ENCODE data around the gene ZDHHC8. TPM values are rescaled to one million over a fixed set of nuclear protein-coding genes. Genes with fewer than 3 reads are reported as not detected.

The ZDHHC8 gene
- polyA plus RNA-seq, 1 donor (not counting 4 experiments of a cell fraction or from before 2014, with no cell fraction given): 16.0 TPM

DNA sequence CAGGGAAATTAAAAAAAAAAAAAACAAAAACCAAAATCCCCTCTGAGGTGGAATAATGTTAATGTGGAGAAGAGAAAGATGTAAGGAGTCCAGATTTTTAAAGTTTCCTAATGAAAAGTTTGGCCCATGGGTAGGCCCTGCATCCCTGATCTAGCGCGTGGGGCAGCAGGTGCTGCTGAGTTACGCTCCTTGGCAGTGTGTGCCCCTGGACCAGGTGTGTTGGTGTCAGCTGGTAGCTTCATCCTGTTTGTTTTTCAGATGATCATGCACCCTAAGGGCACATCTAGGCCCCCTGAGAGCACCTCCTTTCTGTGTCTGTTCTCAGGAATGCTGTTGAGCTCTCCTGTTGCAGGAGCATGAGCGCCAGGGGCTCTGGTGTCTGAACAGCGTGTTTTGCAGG lies 44.8 kb upstream of the ZDHHC8 start:
- Histone ChIP-seq H4K20me1 (ENCODE audit: control insufficient read depth, extremely low read depth, insufficient read depth, low read length) (peaks cover 16% of the 10 kb centered on the region), H3K4me2 (ENCODE audit: control insufficient read depth, extremely low read depth, insufficient read depth, low read depth, low read length) (no peak overlapping the region), H3K9ac (ENCODE audit: control insufficient read depth, extremely low read depth, insufficient read depth, low read length) (no peak overlapping the region), H3K9me3 (ENCODE audit: control insufficient read depth, low read depth, low read length) (no peaks in the 10 kb centered on the region), H3K27ac (ENCODE audit: control insufficient read depth, insufficient read depth, low read length) (no peak overlapping the region), H3K27me3 (ENCODE audit: control insufficient read depth, extremely low read depth, insufficient read depth, low read length) (no peaks in the 10 kb centered on the region), H3K4me3 (ENCODE audit: control insufficient read depth in 2 of 3, extremely low read depth in 1 of 3, insufficient read depth in 2 of 3, low read depth in 1 of 3, low read length in 3 of 3) (no peak overlapping the region), H3K9me1 (ENCODE audit: control insufficient read depth, extremely low read depth, insufficient read depth, low read length) (peaks cover 5% of the 10 kb centered on the region), H3K79me2 (ENCODE audit: control insufficient read depth, insufficient read depth, low read length) (peaks cover 55% of the 10 kb centered on the region), H2AFZ (ENCODE audit: control insufficient read depth, low read length) (no peak overlapping the region), H3K36me3 (ENCODE audit: control insufficient read depth in 2 of 2, extremely low read depth in 1 of 2, insufficient read depth in 2 of 2, low read length in 2 of 2) (peaks cover 42 to 62% of the 10 kb centered on the region in 2 experiments), H3K4me1 (ENCODE audit: control insufficient read depth, extremely low read depth, insufficient read depth, low read length) (peaks cover 8% of the 10 kb centered on the region)
- no peak for FAIRE-seq
- TF ChIP-seq EZH2 (IDR thresholded peaks at IDR 0.05; ENCODE audit: low read length): no peak
- TF ChIP-seq, protein P1, sequence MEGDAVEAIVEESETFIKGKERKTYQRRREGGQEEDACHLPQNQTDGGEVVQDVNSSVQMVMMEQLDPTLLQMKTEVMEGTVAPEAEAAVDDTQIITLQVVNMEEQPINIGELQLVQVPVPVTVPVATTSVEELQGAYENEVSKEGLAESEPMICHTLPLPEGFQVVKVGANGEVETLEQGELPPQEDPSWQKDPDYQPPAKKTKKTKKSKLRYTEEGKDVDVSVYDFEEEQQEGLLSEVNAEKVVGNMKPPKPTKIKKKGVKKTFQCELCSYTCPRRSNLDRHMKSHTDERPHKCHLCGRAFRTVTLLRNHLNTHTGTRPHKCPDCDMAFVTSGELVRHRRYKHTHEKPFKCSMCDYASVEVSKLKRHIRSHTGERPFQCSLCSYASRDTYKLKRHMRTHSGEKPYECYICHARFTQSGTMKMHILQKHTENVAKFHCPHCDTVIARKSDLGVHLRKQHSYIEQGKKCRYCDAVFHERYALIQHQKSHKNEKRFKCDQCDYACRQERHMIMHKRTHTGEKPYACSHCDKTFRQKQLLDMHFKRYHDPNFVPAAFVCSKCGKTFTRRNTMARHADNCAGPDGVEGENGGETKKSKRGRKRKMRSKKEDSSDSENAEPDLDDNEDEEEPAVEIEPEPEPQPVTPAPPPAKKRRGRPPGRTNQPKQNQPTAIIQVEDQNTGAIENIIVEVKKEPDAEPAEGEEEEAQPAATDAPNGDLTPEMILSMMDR (optimal IDR thresholded peaks at IDR 0.05 in 1 of 3, IDR thresholded peaks at IDR 0.05 in 1 of 3, conservative IDR thresholded peaks at IDR 0.05 in 1 of 3; ENCODE audit: extremely low read depth in 1 of 3, insufficient read depth in 2 of 3, low read length in 3 of 3): no peak
- no peak for DNase-seq (ENCODE audit: low read depth, low spot score)
- dilution Hi-C loops (cut with MboI; ENCODE audit: extremely low pct_ligation_motif_present, low sequenced_read_pairs): no loop called here

DNA sequence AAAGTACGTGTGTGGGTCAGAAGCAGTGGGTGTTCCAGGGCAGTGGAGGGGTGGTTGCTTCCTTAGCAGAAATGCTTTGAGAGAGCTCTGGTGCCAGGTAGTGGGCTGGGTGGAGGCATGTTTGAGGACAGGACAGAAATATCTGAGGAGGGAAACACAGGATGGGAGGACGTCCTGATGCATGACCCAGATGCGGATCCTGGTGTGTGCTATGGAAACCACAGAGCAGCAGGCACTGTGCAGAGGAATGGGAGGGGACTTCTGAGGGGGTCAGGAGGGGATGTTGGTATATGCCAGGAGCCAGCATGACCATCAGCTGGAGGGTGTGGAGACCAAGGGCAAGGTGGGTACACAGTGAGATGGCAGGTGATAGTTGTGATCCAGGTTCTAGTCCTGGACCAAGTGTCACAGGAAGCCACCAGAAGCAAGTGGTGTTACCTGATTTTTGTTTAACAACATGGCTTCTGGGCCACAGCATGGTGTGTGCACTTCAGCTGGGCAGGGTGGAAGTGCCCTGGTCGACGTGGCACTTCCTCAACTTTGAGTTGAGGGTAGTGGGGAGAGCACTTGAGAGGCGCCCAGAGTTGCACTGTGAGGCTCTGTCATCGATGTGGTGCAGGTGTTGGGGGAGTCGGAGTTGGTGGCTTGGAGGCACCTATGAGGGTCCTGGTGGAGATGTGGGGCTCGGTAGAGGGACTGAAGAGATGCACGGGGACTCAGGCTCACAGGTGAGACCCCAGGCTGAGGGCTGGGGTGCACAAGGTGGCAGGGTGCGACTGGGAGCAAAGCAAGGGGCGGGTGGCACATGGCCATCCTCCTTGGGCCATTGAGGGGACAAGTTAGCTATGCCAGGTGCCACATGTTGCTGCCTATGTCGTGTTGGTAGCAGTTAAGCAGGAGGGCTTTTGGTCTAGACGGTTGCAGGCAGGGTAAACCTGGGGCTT lies 44.0 kb upstream of the ZDHHC8 start:
- H3K79me2 ChIP-seq (ENCODE audit: control insufficient read depth, insufficient read depth, low read length): peaks cover 51% of the 10 kb centered on the region
- dilution Hi-C loops (cut with MboI; ENCODE audit: extremely low pct_ligation_motif_present, low sequenced_read_pairs): no loop called here
- FAIRE-seq: no peak
- DNase-seq (ENCODE audit: low read depth, low spot score): no peak
- H4K20me1 ChIP-seq (ENCODE audit: control insufficient read depth, extremely low read depth, insufficient read depth, low read length): peaks cover 16% of the 10 kb centered on the region
- H2AFZ ChIP-seq (ENCODE audit: control insufficient read depth, low read length): no peak overlapping the region
- H3K27ac ChIP-seq (ENCODE audit: control insufficient read depth, insufficient read depth, low read length): no peak overlapping the region
- H3K36me3 ChIP-seq (ENCODE audit: control insufficient read depth in 2 of 2, extremely low read depth in 1 of 2, insufficient read depth in 2 of 2, low read length in 2 of 2): peaks cover 48 to 69% of the 10 kb centered on the region in 2 experiments
- H3K9me1 ChIP-seq (ENCODE audit: control insufficient read depth, extremely low read depth, insufficient read depth, low read length): peaks cover 5% of the 10 kb centered on the region
- TF ChIP-seq, protein P1 (optimal IDR thresholded peaks at IDR 0.05 in 1 of 3, IDR thresholded peaks at IDR 0.05 in 1 of 3, conservative IDR thresholded peaks at IDR 0.05 in 1 of 3; ENCODE audit: extremely low read depth in 1 of 3, insufficient read depth in 2 of 3, low read length in 3 of 3): no peak
- TF ChIP-seq EZH2 (IDR thresholded peaks at IDR 0.05; ENCODE audit: low read length): no peak
- no peaks in the 10 kb centered on the region for H3K27me3 ChIP-seq (ENCODE audit: control insufficient read depth, extremely low read depth, insufficient read depth, low read length)
- H3K9ac ChIP-seq (ENCODE audit: control insufficient read depth, extremely low read depth, insufficient read depth, low read length): no peak overlapping the region
- H3K4me1 ChIP-seq (ENCODE audit: control insufficient read depth, extremely low read depth, insufficient read depth, low read length): peaks cover 8% of the 10 kb centered on the region
- no peak overlapping the region for H3K4me2 ChIP-seq (ENCODE audit: control insufficient read depth, extremely low read depth, insufficient read depth, low read depth, low read length)
- no peak overlapping the region for H3K4me3 ChIP-seq (ENCODE audit: control insufficient read depth in 2 of 3, extremely low read depth in 1 of 3, insufficient read depth in 2 of 3, low read depth in 1 of 3, low read length in 3 of 3)
- H3K9me3 ChIP-seq (ENCODE audit: control insufficient read depth, low read depth, low read length): no peaks in the 10 kb centered on the region
